ENCODE measurements around the gene EPS8.
"Not testable (repeated sequence)": the region's sequence is repeated elsewhere in the genome, so short reads cannot be mapped to it uniquely, and the experiment has no call there.

EPS8 gene

DNA sequence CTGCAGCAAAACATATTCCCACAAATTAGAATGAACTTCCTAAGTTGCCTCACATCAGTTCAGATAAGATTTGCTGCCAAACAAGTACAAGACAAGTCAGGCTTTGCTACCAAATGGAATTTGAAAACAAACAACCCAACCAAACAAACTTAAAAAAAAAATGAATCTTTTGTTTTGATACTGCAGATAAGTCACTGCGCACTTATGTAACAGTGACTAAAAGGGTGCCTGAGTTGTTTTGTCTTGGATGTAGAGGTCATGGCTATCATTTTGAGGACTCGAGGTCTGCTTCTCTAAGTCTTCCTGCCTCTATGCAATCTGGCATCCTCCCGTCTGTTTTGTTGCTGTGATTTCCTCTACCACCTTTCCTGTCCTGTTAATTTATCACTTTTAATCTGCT, 11.1 kb upstream of the EPS8 start:
- no peak for DNase-seq (ENCODE audit: low read depth, low spot score)

DNA sequence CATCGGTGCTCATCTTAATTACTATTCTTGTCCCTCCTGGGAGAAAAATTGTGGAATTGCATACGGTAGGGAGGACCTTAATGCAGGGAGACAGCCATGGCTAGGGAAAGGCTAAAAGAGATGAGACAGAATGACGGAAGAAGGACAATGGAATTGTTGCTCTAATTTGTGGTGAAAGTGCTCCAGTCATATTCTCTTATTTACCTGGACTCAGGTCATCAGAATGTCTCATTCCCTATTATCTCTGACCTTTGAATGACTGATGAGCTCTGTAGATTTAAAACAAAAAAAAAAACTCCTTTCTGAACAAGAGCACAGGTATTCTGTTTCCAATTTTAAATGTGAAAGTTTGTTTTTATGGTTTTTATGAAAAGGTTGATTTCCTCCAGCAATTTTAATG, 8.6 kb upstream of the EPS8 start:
- no peak for DNase-seq (ENCODE audit: low read depth, low spot score)

DNA sequence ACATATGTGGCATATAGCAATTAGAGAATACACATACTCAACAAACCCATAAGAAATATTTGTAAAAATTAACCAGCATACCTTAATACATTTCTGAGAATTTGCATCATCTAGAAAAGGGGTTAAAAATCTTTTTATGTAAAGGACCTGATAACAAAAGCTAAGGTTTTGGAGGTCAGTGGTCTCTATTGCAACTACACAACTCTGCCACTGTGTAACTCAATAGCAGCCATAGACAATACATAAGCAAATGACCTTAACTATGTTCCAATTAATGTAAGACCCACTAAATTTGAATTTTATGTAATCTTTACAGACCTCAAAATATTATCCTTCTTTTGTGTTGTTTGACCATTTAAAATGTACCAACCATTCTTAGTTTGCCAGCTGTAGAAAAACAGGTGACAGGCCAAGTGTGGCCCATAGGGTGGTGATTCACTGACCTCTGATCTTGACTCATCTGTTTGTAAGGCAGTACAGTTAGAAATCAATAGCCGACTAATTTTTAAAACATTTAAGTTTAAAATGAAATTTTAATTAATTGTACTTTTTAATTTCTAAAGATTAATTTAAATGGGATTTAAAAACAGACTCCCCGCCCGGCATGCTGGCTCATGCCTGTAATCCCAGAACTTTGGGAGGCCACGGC, 7.4 kb upstream of the EPS8 start:
- no peak for DNase-seq (ENCODE audit: low read depth, low spot score)

DNA sequence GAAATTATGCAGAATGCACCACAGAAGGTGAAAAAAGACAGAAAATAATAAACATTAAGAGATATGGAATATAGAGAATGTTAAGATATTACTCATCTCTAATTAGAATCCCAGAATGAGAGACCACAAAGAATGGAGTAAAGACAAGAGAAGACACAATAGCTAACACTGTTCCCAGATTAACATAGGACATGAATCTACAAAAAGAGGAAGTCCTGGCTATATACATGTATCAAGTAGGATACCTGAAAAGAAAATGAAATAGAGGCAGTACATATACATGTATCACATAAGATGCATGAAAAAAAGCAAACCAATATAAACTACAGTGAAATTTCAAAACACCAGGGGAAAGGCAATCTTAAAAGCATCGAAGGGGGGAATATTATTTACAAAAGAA, 5.6 kb upstream of the EPS8 start:
- DNase-seq (ENCODE audit: low read depth, low spot score): no peak

DNA sequence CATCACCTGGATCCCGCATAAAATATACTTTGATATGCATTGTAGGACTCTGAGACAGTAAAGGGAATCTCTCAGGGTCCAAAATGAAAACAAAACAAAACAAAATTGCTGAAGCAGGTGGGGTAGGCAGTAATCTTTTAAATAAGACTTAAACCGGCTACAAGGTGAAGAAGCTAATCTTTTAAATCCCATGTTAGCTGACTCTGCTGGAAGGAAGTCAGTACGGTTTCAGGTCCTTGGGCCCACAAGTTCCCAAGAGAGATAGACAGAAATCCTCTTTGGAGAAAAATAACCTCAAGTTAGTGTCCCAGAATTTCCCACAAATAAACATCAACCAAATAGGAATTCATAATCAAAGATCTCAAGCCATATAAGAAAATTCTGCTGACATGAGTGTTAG, 5.0 kb upstream of the EPS8 start:
- DNase-seq (ENCODE audit: low read depth, low spot score): no peak

DNA sequence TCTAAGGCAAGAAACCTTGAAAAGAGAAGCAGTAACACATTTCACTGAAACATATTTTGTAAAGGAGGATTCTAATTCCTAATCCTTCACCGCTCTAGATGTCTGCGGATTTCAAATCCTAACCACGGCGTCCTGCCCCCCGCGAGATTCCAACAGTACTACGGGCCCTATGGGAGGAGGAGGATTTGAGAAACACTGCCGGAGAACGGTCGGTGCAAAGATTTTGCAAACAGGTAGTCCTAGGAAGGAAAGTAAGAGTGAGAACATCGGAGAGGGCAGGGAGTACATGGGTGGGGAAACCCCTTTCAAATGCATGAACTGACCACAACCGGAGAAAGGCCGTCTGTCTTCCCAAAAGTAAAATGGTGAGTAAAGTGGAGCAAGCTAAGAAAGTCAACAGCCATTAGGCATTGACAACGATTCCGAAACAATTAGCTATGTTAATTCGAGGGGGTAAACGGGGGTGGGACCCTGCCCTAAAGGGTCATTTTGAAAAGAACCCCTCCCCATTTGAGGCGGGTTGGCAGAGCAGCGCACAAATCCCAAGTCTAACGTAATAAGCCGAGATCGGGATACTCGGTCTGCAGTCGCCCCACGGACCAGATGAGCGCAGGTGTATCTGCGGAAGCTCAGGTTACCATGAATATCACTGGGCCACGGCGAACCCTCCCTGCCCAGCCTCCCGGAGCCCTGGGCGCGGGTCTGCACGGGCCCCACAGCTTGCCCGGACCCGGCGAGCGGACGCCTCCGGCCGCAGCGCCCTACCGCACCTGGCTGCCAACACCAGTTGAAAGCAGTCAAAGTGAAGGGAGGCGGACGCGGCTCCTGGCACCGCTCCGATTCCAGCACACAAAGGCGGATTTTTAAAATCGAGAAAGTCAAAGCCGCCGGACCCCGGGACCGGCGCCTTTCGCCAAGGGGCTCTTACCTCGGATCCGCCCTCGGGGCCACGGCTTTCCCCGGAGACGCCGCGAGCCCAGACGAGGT, 662 bp downstream of the EPS8 start:
- peak; percentile 75 for DNase-seq (ENCODE audit: low read depth, low spot score)

DNA sequence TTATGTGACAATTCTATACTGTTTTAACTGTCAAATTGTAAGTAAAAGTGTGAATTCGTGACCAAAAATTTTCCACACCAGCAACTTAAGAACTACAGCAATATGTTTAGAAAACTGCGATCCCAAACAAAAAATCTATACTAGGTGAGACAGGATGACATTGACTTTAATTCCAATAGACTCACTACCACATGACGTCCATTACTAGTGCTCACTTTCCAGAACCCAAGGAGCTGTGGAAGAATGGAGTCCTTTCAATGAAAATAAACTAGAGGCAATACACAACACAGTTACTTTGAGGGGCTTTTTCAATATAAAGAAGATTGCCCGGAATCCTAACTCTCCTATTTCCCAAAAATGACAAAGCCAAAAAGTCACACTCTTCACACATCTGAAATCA, 1.4 kb downstream of the EPS8 start:
- DNase-seq (ENCODE audit: low read depth, low spot score): no peak

DNA sequence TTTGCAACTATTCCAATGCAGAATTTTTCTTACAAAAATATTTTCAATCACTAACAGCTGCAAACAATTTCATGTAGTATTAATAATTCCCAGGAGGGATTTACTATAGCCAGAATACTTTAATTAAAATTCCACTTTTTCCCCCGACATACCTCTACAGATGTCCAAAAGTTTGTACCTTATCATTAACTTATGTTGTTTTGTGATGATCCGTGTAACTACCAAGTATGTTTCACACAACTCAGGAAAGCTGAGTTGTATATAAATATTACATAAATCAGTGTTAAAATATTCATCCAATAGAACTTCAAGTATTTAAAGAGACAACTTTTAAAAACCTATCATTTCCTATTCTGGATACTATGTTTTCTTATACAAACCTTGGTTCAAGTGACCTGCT, 2.4 kb downstream of the EPS8 start:
- no peak for DNase-seq (ENCODE audit: low read depth, low spot score)

DNA sequence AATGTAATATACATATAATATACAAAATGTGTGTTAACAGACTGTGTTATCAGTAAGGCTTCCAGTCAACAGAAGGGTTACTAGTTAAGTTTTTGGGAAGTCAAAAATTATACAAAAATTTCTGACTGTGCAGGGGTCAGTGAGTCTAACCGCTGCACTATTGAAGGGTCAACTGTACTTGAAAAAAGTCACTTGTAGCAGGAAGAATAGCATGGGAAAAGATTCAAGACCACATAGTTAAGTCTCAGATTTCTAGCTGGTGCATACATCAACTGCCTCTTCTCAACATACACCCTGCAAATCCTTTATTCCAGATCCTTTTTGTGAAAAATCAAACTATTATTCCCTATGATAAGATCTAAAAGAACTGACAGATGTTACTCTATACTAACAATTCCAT, 5.9 kb downstream of the EPS8 start:
- no peak for DNase-seq (ENCODE audit: low read depth, low spot score)

DNA sequence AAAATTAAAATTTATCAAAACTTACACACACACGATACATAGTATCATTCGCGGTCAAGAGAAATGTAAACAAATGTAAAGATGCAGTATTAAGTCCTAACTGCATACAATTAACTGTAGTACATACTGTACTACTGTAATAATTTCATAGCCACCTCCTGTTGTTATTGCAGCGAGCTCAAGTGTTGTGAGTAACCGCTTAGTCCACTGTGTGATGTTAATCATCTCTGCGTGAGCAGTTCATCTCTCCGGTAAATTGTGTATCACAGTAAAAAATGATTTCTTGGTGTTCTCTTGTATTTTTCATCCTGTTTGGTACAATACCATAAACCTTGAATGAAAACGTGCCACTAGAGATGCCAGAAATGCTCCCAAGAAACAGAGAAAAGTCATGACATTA, 6.5 kb downstream of the EPS8 start:
- DNase-seq (ENCODE audit: low read depth, low spot score): peak; percentile 44

DNA sequence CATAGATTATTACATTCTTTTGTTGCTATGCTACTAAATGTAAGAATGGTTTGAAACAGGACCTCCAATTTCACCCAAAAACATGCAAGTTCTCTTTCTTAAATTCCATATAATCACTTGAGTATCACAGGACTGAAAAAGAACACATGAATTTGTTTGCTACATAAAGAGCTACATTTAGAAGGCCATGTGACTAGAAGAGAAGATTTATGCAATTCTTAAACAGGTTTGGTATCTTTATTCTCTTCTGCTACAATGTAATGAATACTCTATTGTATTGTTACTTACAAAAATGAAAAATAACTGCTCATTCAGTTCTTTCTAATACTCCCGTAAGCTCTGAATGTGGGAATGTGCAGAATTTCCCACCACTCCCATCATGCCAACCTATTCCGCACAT, 9.3 kb downstream of the EPS8 start:
- no peak for DNase-seq (ENCODE audit: low read depth, low spot score)

DNA sequence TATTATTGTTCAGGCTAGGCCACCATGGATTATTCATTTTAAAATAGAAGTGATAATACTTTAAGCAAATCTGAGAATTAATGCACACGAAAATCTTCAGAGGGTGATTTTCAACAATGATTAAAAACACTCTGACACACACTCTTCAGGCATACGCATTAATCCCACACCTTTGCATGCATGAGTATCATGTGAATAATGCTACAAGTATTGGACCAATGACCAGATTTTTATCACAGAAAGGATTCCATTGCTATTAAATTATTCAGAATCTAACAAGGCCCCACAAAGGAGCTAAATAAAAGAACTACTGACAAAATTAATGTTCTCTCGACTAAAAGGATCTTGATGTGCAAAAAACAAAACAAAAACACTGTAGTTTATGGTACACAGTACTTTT, 11.1 kb downstream of the EPS8 start:
- peak; percentile 62 for DNase-seq (ENCODE audit: low read depth, low spot score)

DNA sequence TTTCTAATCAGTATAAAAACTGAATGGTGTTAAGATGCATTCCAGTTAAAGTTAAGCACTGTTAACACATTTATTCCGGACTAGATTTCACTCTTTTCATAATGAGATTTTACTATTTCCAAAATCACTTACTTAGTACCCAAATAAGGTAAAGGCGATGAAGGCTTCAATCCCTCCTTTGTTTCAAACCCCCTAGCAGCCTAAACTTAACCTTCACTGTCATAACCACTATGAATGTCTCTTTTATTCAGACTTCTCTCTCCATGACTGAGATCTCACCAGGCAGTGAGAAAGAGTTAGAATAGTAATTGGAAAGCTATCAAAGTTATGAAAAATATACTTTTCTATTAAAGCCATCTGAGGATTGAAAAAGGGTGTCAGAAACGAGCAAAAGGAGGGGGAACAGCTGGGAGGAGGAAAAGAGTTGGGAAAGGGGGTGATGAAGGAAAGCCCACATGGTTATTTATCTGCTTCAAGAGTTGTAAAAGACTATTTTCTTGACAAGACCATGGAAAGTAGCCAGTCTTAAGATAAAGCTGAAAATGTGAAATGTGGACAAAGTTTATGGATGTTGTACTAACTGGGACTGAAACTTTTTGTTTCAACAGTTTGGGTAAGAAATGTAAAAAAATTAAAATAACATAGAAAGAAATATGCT, 11.7 kb downstream of the EPS8 start:
- DNase-seq (ENCODE audit: low read depth, low spot score): no peak

DNA sequence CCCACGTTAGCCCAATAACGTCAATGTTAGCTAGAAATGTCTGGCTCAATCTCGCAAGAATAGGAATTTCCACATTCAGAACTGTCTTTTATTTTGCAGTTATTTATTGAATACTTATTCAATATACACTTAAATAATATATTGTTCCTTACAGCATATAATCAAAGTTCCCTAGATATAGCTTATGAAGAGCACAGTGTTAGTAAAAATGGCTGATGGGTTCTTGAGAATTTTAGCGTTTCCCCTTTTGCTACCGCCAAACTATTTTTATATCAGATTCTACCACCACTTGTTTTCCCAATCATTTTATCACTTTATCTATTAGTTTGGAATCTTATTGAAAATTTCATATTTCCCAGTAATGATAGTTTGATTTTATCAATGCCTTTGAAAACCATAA, 12.7 kb downstream of the EPS8 start:
- no peak for DNase-seq (ENCODE audit: low read depth, low spot score)

DNA sequence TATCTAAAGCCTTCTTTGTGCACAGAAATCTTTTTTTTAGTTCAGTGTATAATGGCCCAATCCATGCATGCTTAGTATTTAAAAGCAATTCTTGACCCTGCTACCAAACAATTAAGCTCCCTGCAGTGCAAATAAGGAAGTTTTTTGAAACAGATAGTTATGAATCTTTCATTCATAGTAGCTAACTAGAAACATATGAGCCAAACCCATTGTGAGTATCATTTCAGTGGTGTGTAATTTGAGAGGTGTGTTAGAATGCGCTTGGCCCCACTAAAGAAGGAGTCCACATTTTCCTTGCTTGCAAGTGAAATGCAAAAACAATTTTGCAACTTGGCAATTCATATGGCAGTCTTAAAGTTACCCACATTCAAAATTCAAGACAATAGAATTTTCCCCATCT, 14.4 kb downstream of the EPS8 start:
- DNase-seq (ENCODE audit: low read depth, low spot score): no peak

DNA sequence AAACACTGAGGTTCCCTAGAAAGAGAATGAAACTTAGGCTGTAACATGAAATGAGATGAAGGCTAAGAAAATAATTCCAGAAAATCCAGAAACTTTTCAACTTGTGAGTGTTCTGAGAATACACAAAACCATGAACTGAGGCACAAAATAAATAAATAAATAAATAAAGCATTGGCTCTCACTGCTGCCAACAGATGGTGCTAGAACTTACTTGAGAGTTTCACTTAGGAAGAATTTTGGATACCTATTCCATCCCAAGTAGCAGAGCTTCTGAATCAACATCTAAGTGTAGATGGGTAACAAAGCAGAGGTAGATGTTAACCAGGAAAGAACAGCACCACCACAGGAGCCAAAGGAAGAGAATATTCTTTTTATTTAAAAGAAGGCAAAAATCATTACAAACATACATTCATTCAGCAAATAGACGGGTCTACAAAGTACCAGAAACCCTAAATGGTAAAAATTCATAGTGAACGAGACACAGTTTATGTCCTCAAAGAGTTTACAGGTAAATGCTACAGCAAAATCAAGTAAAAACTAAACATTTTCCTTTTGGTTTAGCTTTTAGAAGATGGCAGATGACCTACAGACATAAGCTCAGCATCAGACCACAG, 16.7 kb downstream of the EPS8 start:
- DNase-seq (ENCODE audit: low read depth, low spot score): no peak

DNA sequence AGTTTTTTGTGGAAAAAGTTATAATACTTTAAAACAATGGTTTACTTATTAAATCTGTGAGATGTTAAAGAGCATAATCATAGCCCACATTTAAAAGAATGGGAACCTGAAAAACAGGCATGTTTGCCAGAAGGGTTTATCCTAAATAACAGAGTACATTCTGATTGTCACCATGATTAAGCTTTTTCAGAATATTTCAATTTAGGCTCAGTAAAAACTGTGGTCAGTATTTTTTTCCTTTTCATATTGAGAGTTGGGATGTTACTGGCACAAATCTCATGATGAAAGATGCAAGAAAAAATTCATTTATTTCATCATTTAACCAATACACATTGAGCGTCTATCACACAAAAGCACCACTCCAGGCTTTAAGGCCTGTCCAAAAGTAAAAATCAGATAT, 18.6 kb downstream of the EPS8 start:
- no peak for DNase-seq (ENCODE audit: low read depth, low spot score)

DNA sequence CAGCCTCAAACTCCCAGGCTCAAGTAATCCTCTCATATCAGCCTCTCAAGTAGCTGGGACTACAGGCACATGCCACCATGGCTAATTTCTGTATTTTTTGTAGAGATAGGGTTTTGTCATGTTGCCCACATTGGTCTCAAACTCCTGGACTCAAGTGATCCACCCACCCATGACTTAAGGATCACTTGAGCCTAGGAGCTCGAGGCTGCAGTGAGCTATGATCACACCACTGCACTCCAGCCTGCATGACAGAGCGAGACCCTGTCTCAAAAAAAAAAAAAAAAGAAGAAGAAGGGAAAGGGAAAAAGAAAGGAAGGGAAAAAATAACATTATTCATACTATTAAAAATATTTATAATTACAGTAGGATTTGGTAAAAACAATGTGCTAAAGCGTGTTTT, 19.2 kb downstream of the EPS8 start:
- DNase-seq (ENCODE audit: low read depth, low spot score): no peak

DNA sequence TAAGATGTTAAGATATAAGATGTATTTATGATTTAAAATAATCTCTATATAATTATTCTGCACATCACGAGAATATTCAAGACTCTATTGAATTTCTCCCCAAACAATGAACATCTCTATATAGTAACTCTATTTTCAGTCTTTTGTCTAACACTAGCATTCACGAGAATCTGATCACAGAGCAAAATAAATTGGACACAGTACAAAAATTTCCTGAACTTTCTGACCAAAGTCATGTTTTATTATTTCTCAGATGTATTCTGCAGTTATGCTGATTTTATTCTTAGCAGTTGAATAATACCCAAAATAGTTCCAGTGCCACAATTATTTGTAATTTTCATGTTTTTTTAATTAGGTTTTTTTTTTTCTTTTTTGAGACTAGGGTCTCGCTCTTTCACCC, 19.6 kb downstream of the EPS8 start:
- no peak for DNase-seq (ENCODE audit: low read depth, low spot score)

DNA sequence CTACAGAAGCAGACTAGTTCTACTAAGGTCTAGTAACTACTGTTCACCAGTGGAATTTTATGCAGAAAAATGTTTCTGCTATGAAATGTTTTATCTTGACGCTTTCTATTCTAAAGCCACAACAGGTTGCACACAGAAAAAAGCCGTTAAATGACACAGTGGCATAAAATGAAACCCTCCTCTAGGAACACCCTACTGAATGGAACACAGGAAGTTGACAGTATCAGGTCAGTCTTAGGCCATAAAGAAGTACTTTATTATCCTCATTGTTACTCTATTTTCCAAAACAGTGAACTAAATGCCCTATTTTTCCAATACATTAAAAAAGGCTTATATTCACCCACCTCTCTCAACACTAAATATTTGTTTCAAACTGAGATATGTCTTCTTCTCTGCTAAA, 21.9 kb downstream of the EPS8 start:
- no peak for DNase-seq (ENCODE audit: low read depth, low spot score)

DNA sequence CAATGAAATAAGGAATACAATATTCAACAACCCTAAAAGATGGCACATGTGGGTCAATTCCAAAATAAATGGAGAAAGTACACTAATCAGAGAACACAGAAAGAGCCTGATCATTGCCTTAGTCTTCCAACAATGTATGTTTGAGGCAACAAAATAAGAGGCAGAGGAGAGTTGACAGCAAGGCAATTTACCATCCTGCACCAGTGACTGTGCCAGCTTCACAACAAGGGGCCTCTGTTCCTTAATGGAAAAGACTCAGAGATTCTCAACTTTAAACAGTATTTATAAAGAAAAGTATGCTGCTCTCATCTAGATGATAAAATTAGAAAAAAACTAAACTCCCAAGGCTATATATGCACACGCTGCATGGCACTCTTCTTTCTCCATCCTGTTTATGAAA, 25.9 kb downstream of the EPS8 start:
- DNase-seq (ENCODE audit: low read depth, low spot score): no peak

DNA sequence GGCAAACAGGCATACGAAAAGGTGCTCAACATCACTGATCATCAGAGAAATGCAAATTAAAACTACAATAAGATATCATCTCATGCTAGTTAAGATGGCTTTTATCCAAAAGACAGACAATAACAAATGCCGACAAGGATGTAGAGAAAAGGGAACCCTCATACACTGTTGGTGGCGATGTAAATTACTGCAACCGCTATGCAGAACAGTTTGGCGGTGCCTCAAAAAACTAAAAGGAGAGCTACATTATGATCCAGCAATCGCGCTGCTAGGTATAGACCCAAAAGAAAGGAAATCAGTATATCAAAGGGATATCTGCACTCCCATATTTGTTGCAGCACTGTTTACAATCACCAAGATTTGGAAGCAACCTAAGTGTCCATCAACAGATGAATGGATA, 27.0 kb downstream of the EPS8 start:
- DNase-seq (ENCODE audit: low read depth, low spot score): not testable (repeated sequence)
